Ovary (tissue), 9 donors: ENCODE data around the gene SNX9. TPM values are rescaled to one million over a fixed set of nuclear protein-coding genes. Genes with fewer than 3 reads are reported as not detected.

Experiments used
- DNase-seq, 5 donors: peaks; one replicate each; pipeline ENCODE4 v3.0.0-alpha.2; 2019 to 2020
- H3K27ac ChIP-seq, 2 donors: fragments of 200-600 bp; one replicate each; pipeline versions ENCODE4 v1.5.1 to v1.8.0; 2019 to 2022
- H3K27me3 ChIP-seq: fragments of 200-600 bp; one replicate; pipeline ENCODE4 v1.8.0; 2022
- H3K36me3 ChIP-seq: fragments of 200-600 bp; sonication (generic); one replicate; pipeline ENCODE4 v1.5.1; 2019
- H3K4me1 ChIP-seq: one replicate; pipeline ENCODE4 v1.8.1; 2013; ENCODE audit warnings: mild to moderate bottlenecking, moderate library complexity; ENCODE audit not compliant: insufficient read depth
- H3K4me3 ChIP-seq: fragments of 200-600 bp; sonication (generic); one replicate; pipeline ENCODE4 v1.5.1; 2017
- H3K9me3 ChIP-seq, 2 donors: fragments of 200-600 bp in 1 of 2; sonication (generic) in 1 of 2; one replicate each; pipeline versions ENCODE4 v1.5.1 to v1.8.1; 2013 to 2019; ENCODE audit warnings: mild to moderate bottlenecking in 1 of 2, moderate library complexity in 1 of 2
- CTCF ChIP-seq, 3 donors: fragments of 450-650 bp in 2 of 3; fragments of 200-600 bp in 1 of 3; IDR thresholded peaks; one replicate each; pipeline versions ENCODE4 v1.5.1 to v1.8.0; 2016 to 2022; ENCODE audit warnings: antibody characterized with exemption in 3 of 3, mild to moderate bottlenecking in 1 of 3
- EP300 ChIP-seq: sonication (generic); formaldehyde crosslinking; IDR thresholded peaks from one replicate; pipeline ENCODE4 v1.6.1; 2017; ENCODE audit warnings: antibody characterized with exemption
- POLR2A ChIP-seq: fragments of 450-650 bp; IDR thresholded peaks from one replicate; pipeline ENCODE4 v1.6.1; 2017; ENCODE audit warnings: antibody characterized with exemption, mild to moderate bottlenecking, moderate library complexity
- WGBS, 3 donors: extraction: QIAGEN DNeasy Blood & Tissue Kit in 1 of 3; methylation state at CpG; one replicate each; pipeline versions ENCODE4 v1.1.5 to v1.1.7; 2013 to 2017; 5-methylcytosine and 5-hydroxymethylcytosine counted together
- intact Hi-C, 4 donors: fragments of 100-400 bp; cut with DNase I; formaldehyde crosslinking; loops; one replicate each; pipeline versions ENCODE4 v1.11.0 to v1.15.1; 2022 to 2023
- polyA plus RNA-seq, 2 donors: library from polyadenylated mRNA; stranded (reverse); fragments of 200-250 nt in 1 of 2; fragments of 350-450 nt in 1 of 2; fragmentation: Illumina TruSeq in 1 of 2; extraction: RNeasy Lipid Tissue Mini Kit (QIAGEN cat#74804) in 1 of 2; gene quantifications; one replicate each; pipeline ENCODE4 v1.2.3, GENCODE V29; 2013 to 2014
- total RNA-seq, 7 donors: library from RNA; depleted of rRNA in 2 of 7; stranded (reverse); fragments of >200 nt in 2 of 7; fragmentation: NEBNext Ultra II Directional in 3 of 7; extraction: Animal tissue kit (Norgen Biotek cat#: 25700) in 3 of 7; gene quantifications; one replicate each; pipeline versions ENCODE4 v1.1.0 to v1.2.4, GENCODE V29; 2016 to 2023
- donor health status: DM: no; HTN: no; CAD: no; lungs with moderate emphysema.
- donor health status: DM: no; HTN: no; CAD: no.
- donor health status: Bipolar disorder and iron deficiency.
- donor health status: DM: yes; HTN: yes; CAD: no.
- donor health status: DM: no; HTN: no; CAD: no.
- donor health status: DM: yes; HTN: yes; CAD: no.

The SNX9 gene
- total and polyA plus RNA-seq, 9 donors = 31.2 to 48.0 (median 38.7) TPM

- Histone ChIP-seq H3K27ac (no peak overlapping the region), H3K4me1 (peaks cover 6% of the 10 kb centered on the region), H3K36me3 (no peaks in the 10 kb centered on the region), H3K9me3 (no peaks in the 10 kb centered on the region), H3K4me3 (no peak overlapping the region), H3K27me3 (no peaks in the 10 kb centered on the region)
- 62 to 69% (median 67%) methylated on average over 7 of the region's 7 CpGs for WGBS, 3 donors
- no peak for TF ChIP-seq POLR2A
- no peak for TF ChIP-seq CTCF (IDR thresholded peaks at IDR 0.05)
- no peak for TF ChIP-seq EP300
- intact Hi-C loops = loop anchor here in 1 of 4 donors (10.0 kb wide), 1 partner anchor 95 kb away; no protein-coding TSS in a partner anchor
- no peak for DNase-seq
Observed at GRCh38 chr6:157859775-157860504, 36.9 kb downstream of the SNX9 start.

GRCh38 chr6:157860505-157860991, 37.5 kb downstream of the SNX9 start:
- Histone ChIP-seq H3K9me3 (no peaks in the 10 kb centered on the region), H3K4me3 (no peak overlapping the region), H3K27ac (no peak overlapping the region), H3K36me3 (no peaks in the 10 kb centered on the region), H3K4me1 (peaks cover 6% of the 10 kb centered on the region), H3K27me3 (no peaks in the 10 kb centered on the region)
- intact Hi-C loops = loop anchor here in 1 of 4 donors (10.0 kb wide), 1 partner anchor 96 kb away; no protein-coding TSS in a partner anchor
- DNase-seq = no peak
- TF ChIP-seq POLR2A (no peak), EP300 (no peak), CTCF (IDR thresholded peaks at IDR 0.05) (no peak)
- WGBS, 3 donors = 53 to 61% (median 54%) methylated on average over 4 of the region's 4 CpGs

GRCh38 chr6:157861184-157861583, 38.1 kb downstream of the SNX9 start:
- WGBS, 3 donors = 59 to 86% (median 79%) methylated on average over 4 of the region's 4 CpGs
- H3K27me3 ChIP-seq = no peaks in the 10 kb centered on the region
- no peak for DNase-seq
- H3K9me3 ChIP-seq = no peaks in the 10 kb centered on the region
- no peak overlapping the region for H3K4me3 ChIP-seq
- no peak for TF ChIP-seq CTCF (IDR thresholded peaks at IDR 0.05)
- no peak for TF ChIP-seq EP300
- H3K4me1 ChIP-seq = peaks cover 6% of the 10 kb centered on the region
- no peak overlapping the region for H3K27ac ChIP-seq
- no peaks in the 10 kb centered on the region for H3K36me3 ChIP-seq
- intact Hi-C loops = loop anchor here in 1 of 4 donors (10.0 kb wide), 1 partner anchor 96 kb away; no protein-coding TSS in a partner anchor

- WGBS, 3 donors = 51 to 61% (median 57%) methylated on average over 3 of the region's 3 CpGs
- Histone ChIP-seq H3K27me3 (no peaks in the 10 kb centered on the region), H3K27ac (no peak overlapping the region), H3K36me3 (no peaks in the 10 kb centered on the region), H3K4me1 (peaks cover 6% of the 10 kb centered on the region), H3K9me3 (no peaks in the 10 kb centered on the region), H3K4me3 (no peak overlapping the region)
- no peak for DNase-seq
- intact Hi-C loops = loop anchor here in 1 of 4 donors (10.0 kb wide), 1 partner anchor 97 kb away; no protein-coding TSS in a partner anchor
- TF ChIP-seq POLR2A (no peak), CTCF (IDR thresholded peaks at IDR 0.05) (no peak), EP300 (no peak)
Observed at GRCh38 chr6:157861814-157862213, 38.8 kb downstream of the SNX9 start.
